Lower leg skin (tissue), 4 donors: ENCODE results near the gene MZT1. TPM values are rescaled to one million over a fixed set of nuclear protein-coding genes. Genes with fewer than 3 reads are reported as not detected.

ENCODE experiments used
- DNase-seq, 2 donors: peaks; one replicate each; pipeline ENCODE4 v3.0.0-alpha.2; 2019; ENCODE audit warnings: low spot score in 2 of 2
- H3K4me3 ChIP-seq: fragments of 200-600 bp; sonication (generic); 2 replicates; pipeline ENCODE4 v1.5.1; 2017; ENCODE audit warnings: mild to moderate bottlenecking, low read depth; ENCODE audit not compliant: poor library complexity, severe bottlenecking
- POLR2A ChIP-seq, 2 donors: fragments of 450-650 bp; IDR thresholded peaks; one replicate each; pipeline ENCODE4 v1.6.1; 2016 to 2017; ENCODE audit warnings: antibody characterized with exemption in 2 of 2, mild to moderate bottlenecking in 1 of 2, moderate library complexity in 1 of 2
- WGBS, 2 donors: methylation state at CpG; one replicate each; pipeline ENCODE4 v1.1.5; 2018; 5-methylcytosine and 5-hydroxymethylcytosine counted together
- intact Hi-C: fragments of 100-400 bp; cut with DNase I; formaldehyde crosslinking; loops from one replicate; pipeline ENCODE4 v1.15.0; 2023; ENCODE audit warnings: low total_unique reads
- total RNA-seq, 4 donors: library from RNA; depleted of rRNA; stranded (reverse); fragments of >200 nt; gene quantifications; one replicate each; pipeline ENCODE4 v1.1.0, GENCODE V29; 2016
- TF ChIP-seq, protein P1 (sequence below), 3 donors: fragments of 450-650 bp; IDR thresholded peaks; one replicate each; pipeline ENCODE4 v1.5.1; 2016; ENCODE audit warnings: antibody characterized with exemption in 3 of 3, mild to moderate bottlenecking in 3 of 3, moderate library complexity in 2 of 3

Gene MZT1
- total RNA-seq, 4 donors from 2014 or later, result 3.0 to 8.2 (median 6.1) TPM

DNA sequence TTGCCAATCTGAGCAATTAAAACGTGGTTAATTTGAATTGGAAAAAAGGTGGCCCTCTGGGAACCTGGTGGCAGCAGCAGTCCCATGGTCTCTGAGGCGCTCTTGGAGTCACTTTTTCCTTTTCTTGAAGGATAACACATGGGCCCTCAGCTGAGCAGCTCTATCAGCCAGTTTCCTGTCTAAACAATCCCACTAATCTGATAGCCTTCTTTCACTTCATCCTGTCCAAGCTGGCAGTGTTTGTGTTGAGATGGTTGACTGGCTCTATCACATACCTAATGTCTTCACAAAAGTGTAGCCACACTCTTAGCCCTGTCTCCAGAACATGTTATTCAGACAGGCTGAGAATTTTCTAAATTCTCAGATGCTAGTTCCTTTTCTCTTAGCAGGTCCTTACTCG is 10.7 kb downstream of the MZT1 start:
- no peak for DNase-seq
- 53 to 58% methylated on average over 3 of the region's 3 CpGs for WGBS, 2 donors
- intact Hi-C loops, result no loop called here
- TF ChIP-seq, protein P1, sequence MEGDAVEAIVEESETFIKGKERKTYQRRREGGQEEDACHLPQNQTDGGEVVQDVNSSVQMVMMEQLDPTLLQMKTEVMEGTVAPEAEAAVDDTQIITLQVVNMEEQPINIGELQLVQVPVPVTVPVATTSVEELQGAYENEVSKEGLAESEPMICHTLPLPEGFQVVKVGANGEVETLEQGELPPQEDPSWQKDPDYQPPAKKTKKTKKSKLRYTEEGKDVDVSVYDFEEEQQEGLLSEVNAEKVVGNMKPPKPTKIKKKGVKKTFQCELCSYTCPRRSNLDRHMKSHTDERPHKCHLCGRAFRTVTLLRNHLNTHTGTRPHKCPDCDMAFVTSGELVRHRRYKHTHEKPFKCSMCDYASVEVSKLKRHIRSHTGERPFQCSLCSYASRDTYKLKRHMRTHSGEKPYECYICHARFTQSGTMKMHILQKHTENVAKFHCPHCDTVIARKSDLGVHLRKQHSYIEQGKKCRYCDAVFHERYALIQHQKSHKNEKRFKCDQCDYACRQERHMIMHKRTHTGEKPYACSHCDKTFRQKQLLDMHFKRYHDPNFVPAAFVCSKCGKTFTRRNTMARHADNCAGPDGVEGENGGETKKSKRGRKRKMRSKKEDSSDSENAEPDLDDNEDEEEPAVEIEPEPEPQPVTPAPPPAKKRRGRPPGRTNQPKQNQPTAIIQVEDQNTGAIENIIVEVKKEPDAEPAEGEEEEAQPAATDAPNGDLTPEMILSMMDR (IDR thresholded peaks at IDR 0.05), result no peak
- no peak for TF ChIP-seq POLR2A (IDR thresholded peaks at IDR 0.05)
- no peak overlapping the region for H3K4me3 ChIP-seq

DNA sequence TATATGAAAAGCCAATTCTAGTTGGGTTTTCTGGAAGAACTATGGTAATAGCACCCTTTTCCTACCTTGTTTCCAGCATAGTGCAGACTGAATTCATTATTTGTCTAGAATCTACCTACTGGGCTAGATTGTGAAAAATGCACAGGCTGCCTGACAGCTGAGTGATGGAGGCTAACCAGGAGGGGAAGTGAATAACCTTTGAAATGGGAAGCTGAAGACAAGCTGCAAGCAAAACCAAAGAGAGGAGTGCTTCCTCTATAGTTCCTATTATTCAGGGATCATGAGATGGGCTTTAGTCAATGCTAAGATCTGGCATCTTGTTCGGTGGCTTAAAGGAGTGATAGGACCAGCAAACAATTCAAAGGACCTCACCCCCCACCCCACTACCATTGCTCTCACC is 26.9 kb downstream of the MZT1 start:
- TF ChIP-seq, protein P1 (IDR thresholded peaks at IDR 0.05), result no peak
- TF ChIP-seq POLR2A (IDR thresholded peaks at IDR 0.05), result no peak
- no peak for DNase-seq
- no peak overlapping the region for H3K4me3 ChIP-seq
- intact Hi-C loops, result no loop called here
- 48 to 89% methylated on average over 1 of the region's 1 CpG for WGBS, 2 donors

DNA sequence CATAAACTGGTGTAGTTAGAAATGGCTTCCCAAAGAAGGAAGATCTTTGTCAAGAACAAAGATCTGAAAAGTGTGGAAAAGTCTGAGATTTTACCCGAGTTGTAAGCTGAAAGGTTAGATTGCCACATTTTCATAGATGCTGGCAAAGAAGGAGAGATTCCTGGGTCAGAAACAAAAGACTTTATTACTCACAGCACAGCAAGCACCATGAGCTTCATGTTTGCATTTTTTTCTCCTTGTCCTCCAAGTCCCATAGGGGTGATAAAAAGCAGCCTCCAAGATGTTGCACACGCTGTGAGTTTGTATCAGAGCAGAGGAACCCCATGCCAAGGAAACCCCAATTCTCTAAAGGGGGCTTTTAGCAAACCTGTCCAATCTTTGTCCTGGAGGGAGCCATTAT is 29.3 kb downstream of the MZT1 start:
- no peak overlapping the region for H3K4me3 ChIP-seq
- whole genome bisulfite sequencing, 2 donors, result 70 to 72% methylated on average over 2 of the region's 2 CpGs
- TF ChIP-seq POLR2A (IDR thresholded peaks at IDR 0.05), result no peak
- TF ChIP-seq, protein P1 (IDR thresholded peaks at IDR 0.05), result no peak
- intact Hi-C loops, result no loop called here
- DNase-seq, result no peak

DNA sequence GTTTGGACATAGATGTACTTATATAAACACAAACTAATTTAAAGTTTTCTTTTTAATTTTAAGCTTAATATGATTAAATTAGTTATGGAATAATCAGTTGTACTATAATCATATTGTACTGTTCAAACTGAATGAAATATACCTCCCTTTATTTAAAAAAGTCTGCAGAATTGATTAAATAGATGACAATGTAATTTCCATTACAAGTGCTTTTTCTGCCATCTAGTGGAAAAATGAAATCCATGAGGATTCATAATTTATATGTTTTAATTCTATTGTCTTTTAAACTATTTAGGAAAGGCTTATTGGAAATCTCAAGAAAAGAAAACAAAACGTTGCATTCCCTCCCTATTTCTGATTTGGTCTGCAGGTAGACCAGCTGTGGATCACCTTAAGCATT is 30.9 kb downstream of the MZT1 start:
- WGBS, 2 donors, result 1 to 12% methylated on average over 1 of the region's 1 CpG
- no peak for DNase-seq
- TF ChIP-seq, protein P1 (IDR thresholded peaks at IDR 0.05), result no peak
- TF ChIP-seq POLR2A (IDR thresholded peaks at IDR 0.05), result no peak
- no peak overlapping the region for H3K4me3 ChIP-seq
- intact Hi-C loops, result no loop called here

DNA sequence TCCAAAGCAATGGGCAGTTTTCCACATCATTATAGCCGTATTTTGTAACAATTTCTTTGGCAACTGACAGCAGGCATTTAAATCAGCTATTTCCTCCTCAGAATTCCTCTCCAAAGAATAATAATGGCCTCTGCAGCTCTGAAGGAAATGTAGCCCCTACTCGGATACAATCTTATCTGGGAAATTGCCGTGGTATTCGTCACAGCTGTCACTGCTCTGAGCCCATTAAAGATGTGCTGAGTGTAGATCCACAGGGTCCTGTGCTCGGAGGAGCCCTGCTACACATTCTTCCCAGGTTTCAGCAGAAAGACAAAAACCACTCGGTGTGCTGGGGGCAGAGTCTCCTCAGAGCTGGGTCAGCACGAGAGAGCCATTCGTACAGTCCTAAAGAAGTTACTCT is 33.1 kb downstream of the MZT1 start:
- TF ChIP-seq, protein P1 (IDR thresholded peaks at IDR 0.05), result no peak
- TF ChIP-seq POLR2A (IDR thresholded peaks at IDR 0.05), result no peak
- no peak overlapping the region for H3K4me3 ChIP-seq
- WGBS, 2 donors, result 60 to 70% methylated on average over 8 of the region's 8 CpGs
- intact Hi-C loops, result no loop called here
- DNase-seq, result no peak

DNA sequence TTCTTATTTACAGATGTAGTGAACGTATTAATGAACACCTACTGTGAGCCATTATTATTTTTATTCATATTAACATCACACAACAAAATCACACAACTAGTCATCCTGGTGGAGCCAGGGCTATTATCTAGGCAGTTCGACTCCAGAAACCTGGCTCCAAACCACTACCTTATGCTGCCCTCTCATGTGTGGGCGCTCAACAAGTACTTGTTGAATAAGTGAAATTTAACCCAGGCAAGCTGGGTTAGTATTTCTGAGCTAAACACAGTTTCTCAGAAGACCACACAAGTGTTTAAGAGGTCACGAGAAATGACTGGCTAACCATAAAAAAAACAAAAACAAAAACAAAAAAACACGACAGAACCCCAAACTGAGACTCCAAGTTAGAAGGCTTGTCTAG is 33.6 kb downstream of the MZT1 start:
- H3K4me3 ChIP-seq, result no peak overlapping the region
- no peak for DNase-seq
- 81 to 88% methylated on average over 5 of the region's 5 CpGs for WGBS, 2 donors
- intact Hi-C loops, result no loop called here
- TF ChIP-seq, protein P1 (IDR thresholded peaks at IDR 0.05), result no peak
- TF ChIP-seq POLR2A (IDR thresholded peaks at IDR 0.05), result no peak
